Muscle layer of colon (tissue), 2 donors: ENCODE measurements around the gene HSPB9.
A peak's percentile ranks its signal among the peaks of the same experiment; 100 is the strongest.

Experiments used
- H3K27ac ChIP-seq: one replicate; pipeline ENCODE4 v1.7.0; 2013; ENCODE audit warnings: low read depth, mild to moderate bottlenecking, low read length, moderate library complexity
- H3K27me3 ChIP-seq, 2 donors: one replicate each; pipeline ENCODE4 v1.7.0; 2013; ENCODE audit warnings: low read length in 2 of 2, mild to moderate bottlenecking in 2 of 2; ENCODE audit not compliant: insufficient read depth in 2 of 2, control insufficient read depth in 1 of 2
- H3K36me3 ChIP-seq: one replicate; pipeline ENCODE4 v1.7.0; 2013; ENCODE audit warnings: mild to moderate bottlenecking, low read length; ENCODE audit not compliant: insufficient read depth
- H3K4me1 ChIP-seq: one replicate; pipeline ENCODE4 v1.7.0; 2013; ENCODE audit warnings: mild to moderate bottlenecking, low read length; ENCODE audit not compliant: insufficient read depth
- H3K4me3 ChIP-seq, 2 donors: one replicate each; pipeline ENCODE4 v1.7.0; 2013; ENCODE audit warnings: low read length in 2 of 2, low read depth in 1 of 2, mild to moderate bottlenecking in 1 of 2, moderate library complexity in 1 of 2
- H3K9ac ChIP-seq: one replicate; pipeline ENCODE4 v1.7.0; 2013; ENCODE audit warnings: low read length
- H3K9me3 ChIP-seq: one replicate; pipeline ENCODE4 v1.7.0; 2013; ENCODE audit warnings: mild to moderate bottlenecking, low read length
- donor health status: abdominal sarcoma.
- donor health status: Adenocarcinoma of cecum.

Gene HSPB9

DNA sequence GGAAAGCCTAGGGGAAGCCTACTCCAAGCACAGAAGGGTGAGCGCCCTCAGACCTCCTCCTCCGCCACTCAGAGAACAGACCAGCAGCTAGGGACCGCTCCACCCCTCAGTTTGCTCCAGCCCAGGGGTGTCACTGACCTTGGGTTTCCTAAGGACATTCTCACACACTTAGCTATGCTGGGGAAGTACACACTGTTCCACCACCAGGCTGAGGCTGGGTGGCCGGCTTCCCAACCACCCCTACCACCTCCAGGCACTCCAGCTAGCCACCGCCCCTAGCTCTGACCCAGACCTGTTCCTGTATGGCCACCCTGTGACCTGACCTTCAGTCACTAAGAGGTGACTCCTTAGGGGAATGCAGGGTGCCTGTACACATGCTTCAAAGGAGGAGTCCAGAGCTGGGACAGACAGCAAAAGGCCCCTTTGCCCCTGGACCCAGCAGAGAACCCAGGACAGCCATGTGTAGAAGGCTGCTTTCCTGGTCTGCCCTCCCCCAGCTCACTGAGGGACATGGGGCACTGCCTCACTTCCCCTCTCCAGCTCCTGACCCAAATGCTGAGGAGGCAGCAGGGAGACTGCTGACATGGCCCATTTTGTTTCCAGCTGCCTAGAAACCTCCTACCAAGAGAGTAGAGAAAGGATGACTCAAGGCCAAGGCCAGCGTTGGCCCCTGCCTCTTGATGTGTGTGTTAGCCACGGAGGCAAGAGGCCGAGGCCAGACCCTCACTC, 6.7 kb downstream of the HSPB9 start:
- peaks cover 28% of the 10 kb centered on the region for H3K4me1 ChIP-seq
- no peak overlapping the region for H3K9ac ChIP-seq
- no peak overlapping the region for H3K4me3 ChIP-seq
- no peaks in the 10 kb centered on the region for H3K9me3 ChIP-seq
- no peaks in the 10 kb centered on the region for H3K27me3 ChIP-seq
- H3K36me3 ChIP-seq: peaks cover 54% of the 10 kb centered on the region
- no peak overlapping the region for H3K27ac ChIP-seq

DNA sequence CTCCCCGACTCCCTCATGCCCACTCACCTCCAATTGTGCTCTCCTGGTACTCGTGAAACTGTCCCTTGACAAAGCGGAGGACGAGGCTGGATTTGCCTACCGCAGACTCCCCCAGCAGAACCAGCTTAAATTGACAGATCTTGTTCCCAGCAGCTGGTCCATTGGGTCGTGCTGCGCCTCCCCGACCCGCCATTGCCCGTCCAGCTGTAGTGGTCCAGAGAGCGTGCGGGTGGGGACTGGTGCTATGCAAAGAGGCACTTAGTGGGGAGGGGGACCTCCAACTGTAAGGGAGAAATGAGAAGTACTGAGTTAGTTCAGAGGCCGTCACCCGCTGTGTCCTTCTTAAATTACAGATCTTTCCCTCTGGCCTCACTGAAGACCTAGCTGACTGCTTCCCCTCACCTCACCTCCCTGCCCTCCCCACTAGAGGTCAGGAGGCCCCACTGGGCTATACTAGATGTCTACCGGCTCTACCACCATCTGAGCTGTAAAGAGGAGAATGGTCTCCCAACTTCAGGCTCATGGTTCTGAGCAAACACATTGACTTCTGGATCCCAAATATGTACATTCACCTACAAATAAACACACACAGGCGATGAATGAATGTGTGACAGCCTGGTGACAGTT, 7.8 kb downstream of the HSPB9 start:
- H3K27ac ChIP-seq: no peak overlapping the region
- H3K27me3 ChIP-seq: no peaks in the 10 kb centered on the region
- H3K9me3 ChIP-seq: no peaks in the 10 kb centered on the region
- peaks cover 28% of the 10 kb centered on the region for H3K4me1 ChIP-seq
- no peak overlapping the region for H3K4me3 ChIP-seq
- H3K36me3 ChIP-seq: peaks cover 51% of the 10 kb centered on the region
- no peak overlapping the region for H3K9ac ChIP-seq

DNA sequence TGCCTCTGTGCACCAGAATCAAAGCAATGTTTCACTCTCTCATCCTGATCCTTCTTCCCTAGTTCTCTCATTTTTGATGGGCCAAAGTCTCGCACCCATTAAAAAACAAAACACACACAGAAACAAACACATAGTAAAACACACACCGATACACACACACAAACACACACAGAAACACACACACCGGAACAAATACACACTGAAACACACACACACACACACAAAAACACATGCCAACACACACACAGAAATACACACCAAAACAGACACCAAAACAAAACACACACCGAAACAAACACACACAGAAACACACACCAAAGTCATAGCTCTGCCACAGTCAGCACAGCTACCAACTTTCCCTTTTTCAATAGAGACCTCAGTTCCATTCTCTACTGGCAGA, 8.6 kb downstream of the HSPB9 start:
- Histone ChIP-seq H3K9me3 (no peaks in the 10 kb centered on the region), H3K36me3 (peaks cover 46% of the 10 kb centered on the region), H3K9ac (no peak overlapping the region), H3K4me3 (no peak overlapping the region), H3K4me1 (peaks cover 28% of the 10 kb centered on the region), H3K27me3 (no peaks in the 10 kb centered on the region), H3K27ac (no peak overlapping the region)

DNA sequence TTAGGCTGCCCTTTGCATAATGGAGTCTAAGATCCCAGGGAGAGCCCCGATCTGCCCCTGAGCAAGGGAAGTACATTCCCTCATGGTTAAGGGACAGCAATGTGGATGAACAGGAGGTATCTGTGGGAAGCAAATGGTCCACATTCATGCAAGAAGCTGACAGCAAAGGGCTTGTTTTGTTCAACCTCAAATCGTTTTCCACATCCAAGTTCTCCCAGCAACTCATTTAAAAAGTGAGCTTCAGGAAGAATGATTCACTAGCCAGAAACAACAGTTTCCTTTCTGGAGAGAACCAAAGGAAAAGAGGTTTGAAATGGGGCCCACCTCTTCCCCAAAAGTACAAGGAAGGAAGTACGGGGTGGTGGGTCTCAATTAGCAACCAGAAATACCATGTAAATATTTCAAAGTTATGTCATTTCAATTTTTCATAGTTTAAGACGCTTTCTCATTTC, 9.4 kb downstream of the HSPB9 start:
- Histone ChIP-seq H3K4me3 (no peak overlapping the region), H3K9ac (no peak overlapping the region), H3K4me1 (peaks cover 28% of the 10 kb centered on the region), H3K9me3 (no peaks in the 10 kb centered on the region), H3K27ac (no peak overlapping the region), H3K36me3 (peaks cover 41% of the 10 kb centered on the region), H3K27me3 (no peaks in the 10 kb centered on the region)

DNA sequence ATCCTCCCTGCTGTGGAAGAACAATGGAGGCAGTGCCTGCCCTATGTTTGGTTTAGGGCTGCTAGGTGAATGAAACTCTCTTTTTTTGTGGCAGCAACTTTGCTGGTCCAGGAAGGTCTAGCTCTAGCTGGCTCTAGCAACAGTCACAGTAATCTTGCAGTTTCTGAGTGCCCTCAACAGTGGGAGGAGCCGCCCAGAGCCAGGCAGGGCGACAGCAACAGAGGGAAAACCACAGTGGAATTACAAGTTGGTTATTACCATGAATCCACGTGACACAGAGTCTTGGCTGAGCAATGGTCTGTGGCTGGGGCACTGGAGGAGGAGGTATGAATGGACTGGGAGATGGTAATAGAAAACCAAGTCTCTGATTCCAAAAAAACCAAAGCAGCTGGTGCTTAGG, 10.3 kb downstream of the HSPB9 start:
- H3K9ac ChIP-seq: no peak overlapping the region

DNA sequence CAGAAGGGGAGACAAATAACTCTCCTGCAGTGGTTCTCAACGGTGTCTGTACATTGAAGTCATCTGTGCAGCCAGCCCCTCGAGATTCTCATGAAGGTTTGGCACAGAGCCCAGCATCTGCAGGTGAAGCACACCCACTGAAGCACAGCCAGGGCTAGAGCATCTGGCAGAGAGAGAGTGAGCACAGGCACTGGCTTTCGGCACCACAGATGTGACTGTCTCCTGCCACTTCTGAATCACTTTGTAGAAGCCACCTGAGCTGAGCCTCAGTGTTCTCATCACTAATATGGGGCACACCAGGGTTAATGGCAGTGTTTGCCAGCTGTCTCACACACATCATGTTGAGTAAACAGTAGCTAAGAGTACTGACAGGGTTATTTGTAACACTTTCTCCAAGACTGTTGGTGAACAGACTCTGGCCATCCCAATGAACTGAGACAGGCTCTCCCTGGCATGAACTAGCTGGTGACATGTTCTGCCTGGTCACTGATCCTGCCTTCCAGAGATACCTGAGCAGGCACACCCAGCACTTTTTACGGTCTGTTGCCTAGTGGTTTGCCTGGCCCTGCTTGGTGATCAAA, 10.9 kb downstream of the HSPB9 start:
- Histone ChIP-seq H3K4me1 (peaks cover 36% of the 10 kb centered on the region), H3K27me3 (no peaks in the 10 kb centered on the region), H3K9me3 (no peaks in the 10 kb centered on the region), H3K27ac (no peak overlapping the region), H3K4me3 (no peak overlapping the region), H3K36me3 (peaks cover 27% of the 10 kb centered on the region), H3K9ac (no peak overlapping the region)

More for the DNA sequence above, 10.3 kb downstream of the HSPB9 start:
- Histone ChIP-seq H3K9me3 (no peaks in the 10 kb centered on the region), H3K36me3 (peaks cover 33% of the 10 kb centered on the region), H3K4me1 (peaks cover 30% of the 10 kb centered on the region), H3K27me3 (no peaks in the 10 kb centered on the region), H3K4me3 (no peak overlapping the region), H3K27ac (peak overlapping the region; percentile 3)

DNA sequence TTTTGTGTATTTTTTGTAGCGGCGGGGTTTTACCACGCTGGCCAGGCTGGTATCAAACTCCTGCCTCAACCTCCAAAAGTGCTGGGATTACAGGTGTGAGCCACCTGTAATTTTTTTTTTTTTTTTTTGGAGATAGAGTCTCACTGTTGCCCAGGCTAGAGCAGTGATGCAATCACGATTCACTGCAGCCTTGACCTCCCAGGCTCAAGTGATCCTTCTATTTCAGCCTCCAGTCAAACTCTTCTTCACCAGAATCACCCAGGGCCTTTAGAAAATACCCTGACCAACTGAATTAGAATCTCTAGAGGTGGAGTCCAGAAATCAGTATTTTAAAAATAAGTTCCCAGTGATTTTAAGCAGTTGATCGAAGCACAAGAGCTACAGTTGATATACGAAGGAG, 12.5 kb downstream of the HSPB9 start:
- Histone ChIP-seq H3K9me3 (no peaks in the 10 kb centered on the region), H3K27ac (peak overlapping the region; percentile 6), H3K4me3 (no peak overlapping the region), H3K4me1 (peaks cover 43% of the 10 kb centered on the region), H3K27me3 (no peaks in the 10 kb centered on the region), H3K36me3 (peaks cover 11% of the 10 kb centered on the region), H3K9ac (no peak overlapping the region)

DNA sequence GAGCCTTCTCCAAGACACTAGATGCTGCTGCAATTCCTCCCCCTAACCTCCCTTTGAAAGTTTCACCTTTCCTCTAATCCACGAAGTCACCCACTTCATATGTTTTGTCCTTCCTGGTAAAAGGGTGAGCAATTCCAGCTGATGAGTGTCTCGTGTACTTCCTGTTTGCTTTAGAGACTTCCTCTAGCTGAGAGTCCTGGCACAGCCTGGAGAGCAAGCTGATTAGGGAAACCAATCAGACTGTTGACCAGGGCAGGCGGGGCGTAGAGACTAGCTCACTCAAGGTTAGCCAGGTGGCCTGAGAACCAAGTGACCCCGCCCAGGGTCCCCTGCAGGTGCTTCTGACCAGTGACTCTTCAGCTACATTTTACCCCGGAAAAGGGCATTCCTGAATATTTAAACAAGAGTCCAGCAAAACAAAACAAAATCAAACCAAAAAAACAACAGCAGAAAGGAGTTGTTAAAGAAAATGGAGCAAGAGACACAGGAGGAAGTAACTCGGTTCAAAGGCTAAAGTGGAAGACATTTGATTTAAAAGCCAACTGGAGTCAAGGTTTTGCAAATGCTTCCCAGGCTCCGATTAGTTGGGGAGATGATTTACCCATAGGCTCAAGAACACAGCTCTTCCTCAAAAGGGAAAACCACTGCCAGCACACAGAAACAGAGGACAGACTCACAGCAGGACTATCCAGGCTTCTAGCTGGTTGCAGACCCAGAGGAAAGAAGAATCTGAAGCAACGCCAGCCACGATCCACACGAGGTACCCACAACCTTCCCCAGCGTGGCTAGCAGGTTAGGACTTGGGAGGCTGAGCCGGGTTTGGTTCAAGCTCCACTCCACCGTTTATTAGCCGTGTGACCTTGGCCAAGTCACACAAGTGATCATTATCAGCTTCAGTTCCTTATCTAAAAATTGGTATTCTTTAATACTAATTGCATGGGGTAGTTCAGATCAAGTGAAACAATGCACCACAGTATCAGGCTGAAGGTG, 13.4 kb downstream of the HSPB9 start:
- H3K9ac ChIP-seq: no peak overlapping the region
- H3K4me3 ChIP-seq: no peak overlapping the region
- H3K27me3 ChIP-seq: no peaks in the 10 kb centered on the region
- H3K9me3 ChIP-seq: no peaks in the 10 kb centered on the region
- H3K27ac ChIP-seq: peak overlapping the region; percentile 6
- peaks cover 3% of the 10 kb centered on the region for H3K36me3 ChIP-seq
- H3K4me1 ChIP-seq: peaks cover 38% of the 10 kb centered on the region

DNA sequence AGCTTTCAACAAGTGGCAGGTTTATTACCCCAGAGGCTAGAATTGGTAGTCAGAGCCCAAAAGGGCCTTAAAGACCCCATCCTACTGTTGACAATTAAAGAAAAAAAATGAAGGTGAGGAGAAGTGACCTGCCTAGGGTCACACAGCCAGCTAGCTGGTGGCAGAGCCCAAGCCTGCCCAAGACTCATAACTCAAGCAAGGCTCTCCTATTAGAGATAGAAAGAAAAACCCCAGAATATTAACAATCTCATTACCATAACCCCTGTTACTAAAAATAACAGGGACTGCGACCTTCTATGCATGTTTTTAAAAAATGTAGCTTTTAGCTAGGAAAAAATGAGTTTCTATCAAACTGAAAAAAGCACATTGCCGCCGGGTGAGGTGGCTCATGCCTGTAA, 14.0 kb downstream of the HSPB9 start:
- no peak overlapping the region for H3K4me3 ChIP-seq
- H3K9ac ChIP-seq: no peak overlapping the region
- no peaks in the 10 kb centered on the region for H3K9me3 ChIP-seq
- peaks cover 31% of the 10 kb centered on the region for H3K4me1 ChIP-seq
- H3K36me3 ChIP-seq: peaks cover 4% of the 10 kb centered on the region
- no peak overlapping the region for H3K27ac ChIP-seq
- H3K27me3 ChIP-seq: no peaks in the 10 kb centered on the region

DNA sequence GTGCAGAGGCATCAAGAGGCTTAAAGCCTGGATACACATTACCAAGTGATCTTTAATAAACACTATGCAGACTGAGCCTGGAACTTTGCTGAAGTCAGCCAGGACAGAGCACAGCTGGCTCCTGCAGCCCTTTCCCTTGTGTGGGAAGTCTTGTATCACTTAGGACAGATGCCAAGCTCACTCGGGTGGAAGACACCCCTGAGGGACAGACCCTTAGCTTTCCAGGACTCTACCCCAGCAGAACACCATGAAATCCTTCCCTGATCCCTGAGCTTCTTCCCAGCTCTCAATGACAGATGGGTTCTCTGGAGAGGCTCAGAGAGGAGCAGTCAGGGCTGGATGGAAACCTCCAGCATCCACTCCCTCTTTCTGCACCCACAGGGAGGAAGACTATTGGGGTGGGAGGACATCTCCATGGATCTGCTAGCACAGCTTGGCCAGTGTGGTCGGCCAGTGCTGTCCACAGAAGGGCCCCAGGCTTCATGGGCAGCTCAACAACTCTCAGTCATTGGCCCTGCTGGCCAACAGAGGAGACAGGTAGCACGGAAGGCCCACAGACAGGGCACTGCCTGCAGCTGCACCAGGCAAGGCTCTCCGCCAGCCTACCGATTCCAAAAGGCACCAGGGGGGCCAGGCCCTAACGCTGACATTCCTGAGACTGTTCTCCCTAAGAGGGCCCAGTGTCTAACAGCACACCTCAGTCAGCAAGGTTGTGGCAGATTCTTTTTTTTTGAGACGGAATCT, 16.3 kb downstream of the HSPB9 start:
- no peaks in the 10 kb centered on the region for H3K9me3 ChIP-seq
- no peak overlapping the region for H3K4me3 ChIP-seq
- H3K9ac ChIP-seq: no peak overlapping the region
- H3K27ac ChIP-seq: no peak overlapping the region
- peaks cover 28% of the 10 kb centered on the region for H3K4me1 ChIP-seq
- peaks cover 4% of the 10 kb centered on the region for H3K36me3 ChIP-seq
- no peaks in the 10 kb centered on the region for H3K27me3 ChIP-seq
